HG02588 (cell line): ENCODE measurements around the gene HOXB7.

Experiments
- ATAC-seq: cut with Tn5 transposase; IDR thresholded peaks from one replicate; pipeline ENCODE4 v1.9.1; 2021; ENCODE audit warnings: mild to moderate bottlenecking, moderate library complexity; ENCODE audit not compliant: unreplicated experiment

HOXB7 gene

DNA sequence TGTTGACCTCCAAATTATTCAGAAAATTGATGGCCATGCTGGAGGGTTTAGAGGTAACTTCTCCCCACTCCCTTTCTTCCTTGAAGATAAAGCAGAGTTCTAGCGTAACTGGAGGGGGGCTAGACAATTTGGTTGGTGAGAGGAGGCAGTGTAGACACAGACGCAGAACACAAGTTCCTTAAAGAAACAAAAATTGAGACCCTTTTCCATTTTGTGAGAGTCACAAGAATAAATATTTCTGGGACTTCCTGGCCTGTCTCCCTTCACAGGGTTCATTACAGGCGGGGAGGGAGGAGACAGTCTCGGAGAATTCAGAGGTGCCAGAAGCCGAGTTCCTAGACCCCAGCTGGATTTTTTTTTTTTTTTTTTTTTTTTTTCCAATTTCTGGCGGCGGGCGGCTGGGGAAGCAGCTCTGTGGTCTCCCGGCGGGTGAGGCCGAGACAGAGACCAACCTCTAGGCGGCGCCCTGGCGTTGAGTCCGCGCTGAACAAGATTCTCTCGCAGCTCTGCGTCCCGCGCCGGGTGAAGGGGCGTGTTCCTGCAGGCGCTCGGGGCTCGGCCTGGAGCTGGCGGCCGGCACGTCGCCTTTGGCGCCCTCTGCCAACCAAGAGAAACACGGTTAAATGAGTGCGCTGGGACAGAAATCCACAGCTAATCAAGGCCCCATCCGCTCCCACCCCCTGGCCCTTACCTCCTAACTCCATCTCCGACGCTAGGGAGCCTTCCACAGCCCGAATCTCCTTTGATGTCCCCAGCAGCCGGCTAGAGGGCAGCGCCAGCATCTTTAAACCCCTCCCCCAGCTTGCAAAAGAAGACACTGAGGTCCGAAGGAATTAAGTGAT lies 25.6 kb upstream of the HOXB7 start:
- ATAC-seq: no peak

DNA sequence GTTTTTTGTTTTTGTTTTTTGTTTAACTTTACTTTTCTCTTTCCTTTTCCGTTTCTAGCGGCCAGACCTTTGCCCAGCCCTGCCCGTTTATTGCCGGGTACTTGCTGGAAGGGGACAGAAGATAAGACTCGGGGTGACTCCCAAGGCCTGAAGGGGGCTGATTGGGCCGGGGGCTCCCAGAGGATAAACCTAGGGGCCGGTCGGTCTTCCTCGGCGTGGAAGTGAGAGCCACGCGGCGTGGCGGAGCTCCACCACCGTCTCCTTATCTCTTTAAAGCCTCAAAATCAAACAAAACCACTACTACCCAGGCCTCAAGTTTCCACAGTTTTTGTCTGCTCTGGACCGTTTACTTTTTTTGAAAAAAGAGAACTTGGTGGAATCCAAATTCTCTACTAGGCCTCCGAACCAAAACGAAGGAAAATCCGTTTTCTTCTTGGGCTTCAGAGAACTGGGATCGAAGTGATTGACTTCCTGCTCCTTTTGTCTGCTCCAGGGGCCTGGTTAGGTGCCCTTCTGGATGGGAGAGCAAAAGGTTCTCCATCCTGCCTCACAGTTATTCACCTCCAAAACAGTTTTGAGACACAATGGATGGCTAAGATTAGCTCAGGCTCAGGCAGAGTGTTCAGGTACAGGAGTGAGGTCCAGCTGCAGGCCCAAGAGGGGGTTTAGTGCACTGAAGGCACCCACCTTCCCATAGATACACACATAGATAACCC lies 23.8 kb upstream of the HOXB7 start:
- ATAC-seq: no peak

DNA sequence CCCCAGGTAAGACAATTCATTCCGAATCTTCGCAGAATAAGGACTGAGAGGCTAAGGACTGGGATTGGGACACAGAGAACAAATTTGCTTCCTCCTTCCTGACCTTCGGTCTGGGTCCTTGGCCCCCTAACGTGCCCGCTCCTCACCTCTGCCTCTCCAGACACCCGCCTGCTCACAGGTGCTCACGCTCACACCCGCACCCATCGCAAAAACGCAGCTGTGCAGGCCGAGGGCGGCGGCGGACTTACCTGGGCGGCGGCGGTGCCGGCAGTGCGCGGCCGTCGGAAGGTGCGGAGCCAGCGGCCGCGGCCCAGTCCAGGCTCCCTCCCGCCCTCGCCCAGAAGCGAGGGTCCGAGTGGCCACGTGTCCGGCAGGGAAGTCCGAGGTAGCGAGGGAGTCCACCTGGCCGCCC lies 22.5 kb upstream of the HOXB7 start:
- ATAC-seq: no peak

DNA sequence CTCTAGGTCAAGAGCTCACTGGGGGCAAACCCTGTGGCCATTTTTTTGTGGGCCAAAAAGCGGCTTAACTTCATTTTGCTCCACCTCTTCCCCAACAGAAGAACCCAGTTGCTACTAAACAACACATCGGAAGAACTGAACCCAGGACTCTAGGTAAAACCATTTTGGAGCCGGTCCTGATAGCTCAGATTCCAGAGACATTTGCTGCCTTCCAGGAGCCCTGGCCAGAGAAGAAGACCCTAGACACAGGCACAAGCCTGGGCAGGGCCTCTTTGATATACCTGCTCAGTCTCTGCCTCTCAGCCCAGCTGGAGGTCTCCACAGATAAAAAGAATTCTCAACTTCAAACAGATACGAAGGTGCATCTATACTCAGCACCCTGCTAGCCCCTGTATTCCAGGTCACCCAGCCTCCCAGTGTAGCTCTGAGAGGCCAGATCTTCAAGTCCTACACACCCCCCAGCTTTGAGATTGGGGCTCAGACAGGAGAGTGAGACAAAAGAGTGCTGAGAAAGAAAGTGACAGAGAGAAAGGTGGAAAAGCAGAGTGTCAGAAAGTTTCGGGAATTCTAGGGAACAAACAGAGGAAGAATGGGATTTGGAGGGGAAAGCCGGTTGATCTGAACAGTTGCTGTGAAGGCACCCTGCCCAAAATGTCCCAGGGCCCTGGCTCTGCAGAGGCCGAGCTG lies 21.9 kb upstream of the HOXB7 start:
- ATAC-seq: no peak

DNA sequence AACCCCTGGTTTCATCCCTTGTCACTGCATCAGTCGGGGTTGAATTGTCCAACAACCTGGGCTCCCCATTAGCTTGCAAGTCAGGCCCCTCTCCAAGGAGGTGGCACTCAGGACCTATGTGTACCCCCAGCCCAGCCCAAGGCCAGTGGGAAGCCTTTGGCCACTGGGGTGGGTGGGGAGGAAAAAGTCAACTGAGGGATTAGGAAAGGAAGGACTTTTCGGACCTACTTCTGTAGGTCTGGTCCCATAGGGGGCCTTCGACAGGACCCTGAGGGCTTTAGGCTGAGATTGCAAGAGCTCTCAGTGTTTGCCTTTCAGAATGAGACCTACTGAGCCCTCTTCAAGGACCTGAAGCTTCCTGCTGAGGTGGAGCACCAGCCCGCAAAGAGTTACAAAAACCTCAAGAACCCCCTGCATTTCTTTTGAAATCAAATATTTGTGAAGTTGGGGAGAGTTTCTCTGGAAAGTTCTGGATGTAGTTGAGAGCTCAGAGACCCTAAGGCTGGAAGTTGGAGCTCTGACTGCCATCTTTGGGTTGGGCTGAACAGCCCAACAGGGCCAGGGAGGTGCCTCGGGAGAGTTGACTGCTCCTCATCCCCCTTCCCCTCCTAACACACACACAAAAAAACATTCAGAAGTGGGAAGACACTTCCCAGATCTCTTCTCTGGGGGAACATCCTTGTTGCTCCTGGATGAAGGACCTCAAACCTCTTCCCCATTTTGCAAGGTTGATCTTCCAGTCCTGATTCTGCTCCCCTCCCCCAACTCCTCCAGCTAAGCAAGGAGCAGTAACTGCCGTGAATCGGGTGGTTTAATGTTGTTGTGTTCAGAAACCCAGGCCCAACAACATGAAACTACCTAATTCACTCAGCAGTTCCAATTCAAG lies 21.1 kb upstream of the HOXB7 start:
- no peak for ATAC-seq

DNA sequence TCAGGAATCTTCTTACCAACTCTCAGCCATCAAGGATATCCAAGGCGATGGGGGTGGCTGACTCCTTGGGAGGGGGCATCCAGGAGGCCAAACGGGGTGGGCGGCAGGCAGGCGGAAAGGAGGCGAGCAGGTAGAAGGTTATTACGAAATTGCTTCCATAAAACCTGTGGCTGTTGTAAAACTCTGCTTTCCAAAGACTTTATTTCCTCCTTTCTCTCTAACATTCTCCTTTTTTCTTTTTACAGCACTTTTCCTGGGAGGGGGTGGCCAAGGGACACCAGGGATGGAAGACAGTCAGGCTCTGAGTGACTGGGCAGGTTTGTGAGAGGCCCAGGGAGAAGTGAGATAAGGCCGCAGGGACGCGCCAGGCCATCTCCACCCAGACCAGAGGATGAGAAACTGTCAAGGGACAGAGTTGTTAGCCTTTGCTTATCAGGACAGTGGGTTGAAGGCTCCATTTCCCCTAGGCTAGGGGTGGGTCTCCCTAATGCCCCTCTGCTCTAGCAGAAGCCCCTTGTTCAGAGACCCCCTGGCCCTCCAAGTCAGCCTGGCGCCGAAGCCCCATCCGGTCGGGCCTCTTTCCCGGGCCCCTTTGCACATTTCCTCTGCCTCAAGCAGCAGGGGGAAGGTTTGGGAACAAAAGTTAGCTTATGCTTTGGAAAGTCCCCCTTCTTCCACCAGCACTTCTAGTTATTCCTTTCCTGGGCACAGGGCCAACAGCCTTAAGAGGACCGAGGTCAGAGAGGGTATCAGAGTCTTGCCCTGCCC lies 20.3 kb upstream of the HOXB7 start:
- ATAC-seq: no peak

DNA sequence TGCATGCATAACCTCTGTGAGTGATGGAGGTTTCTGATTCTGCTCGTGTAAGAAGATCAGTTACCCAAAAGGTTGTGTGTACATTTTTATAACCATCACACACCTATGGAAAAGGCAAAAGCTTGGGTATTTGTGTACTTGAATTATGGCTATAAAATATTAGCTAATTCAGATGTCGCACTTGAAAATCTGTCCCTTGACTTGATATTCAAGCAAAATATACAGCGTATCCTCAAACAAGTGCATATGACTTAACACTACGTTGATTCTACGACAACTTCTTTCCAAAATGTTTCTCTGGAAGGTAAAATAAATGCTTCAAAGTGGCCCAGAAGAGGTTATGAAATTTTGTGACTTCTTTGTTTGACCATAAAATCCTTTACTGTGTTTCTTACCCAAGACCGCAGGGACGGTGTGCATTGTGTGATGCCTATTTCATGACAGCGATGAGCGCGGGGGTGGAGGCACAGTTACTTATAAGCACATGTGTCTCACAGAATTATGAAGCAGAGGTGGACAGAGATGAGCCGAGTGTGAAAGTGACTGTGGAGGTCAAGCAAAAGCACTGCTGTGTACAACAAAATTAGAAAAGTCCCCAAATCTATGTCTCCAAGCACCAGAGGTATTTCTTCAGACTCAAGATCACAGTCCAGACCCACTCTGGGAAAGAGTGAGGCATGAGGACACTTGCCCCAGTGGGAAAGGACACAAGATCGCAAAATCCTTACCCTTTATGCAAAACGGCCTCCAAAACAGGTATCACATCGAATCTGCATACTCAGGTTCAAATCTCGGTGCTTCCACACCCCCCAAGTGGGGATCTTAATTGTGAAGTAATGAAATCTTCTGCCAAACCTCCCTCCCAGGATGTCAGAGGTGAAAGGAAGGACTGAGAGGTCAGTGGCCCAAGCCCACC lies 19.4 kb upstream of the HOXB7 start:
- ATAC-seq: no peak

DNA sequence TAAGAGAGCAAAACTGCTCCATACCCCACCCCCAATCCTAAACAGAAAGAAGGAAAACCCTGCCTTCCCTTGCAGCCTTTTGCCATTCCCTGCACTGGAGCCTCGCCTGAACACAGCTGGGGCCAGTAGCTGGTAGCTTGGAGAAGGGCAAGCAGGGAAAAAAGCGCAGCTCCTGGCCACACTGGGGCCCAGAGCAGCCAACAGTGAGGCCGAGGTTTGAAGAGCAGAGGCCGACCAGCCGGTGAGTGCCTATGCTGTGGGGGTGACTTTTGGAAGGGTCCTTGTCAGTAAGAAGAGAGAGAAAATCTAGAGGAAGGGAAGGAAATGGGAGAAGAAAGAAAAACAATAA lies 18.6 kb upstream of the HOXB7 start:
- no peak for ATAC-seq

DNA sequence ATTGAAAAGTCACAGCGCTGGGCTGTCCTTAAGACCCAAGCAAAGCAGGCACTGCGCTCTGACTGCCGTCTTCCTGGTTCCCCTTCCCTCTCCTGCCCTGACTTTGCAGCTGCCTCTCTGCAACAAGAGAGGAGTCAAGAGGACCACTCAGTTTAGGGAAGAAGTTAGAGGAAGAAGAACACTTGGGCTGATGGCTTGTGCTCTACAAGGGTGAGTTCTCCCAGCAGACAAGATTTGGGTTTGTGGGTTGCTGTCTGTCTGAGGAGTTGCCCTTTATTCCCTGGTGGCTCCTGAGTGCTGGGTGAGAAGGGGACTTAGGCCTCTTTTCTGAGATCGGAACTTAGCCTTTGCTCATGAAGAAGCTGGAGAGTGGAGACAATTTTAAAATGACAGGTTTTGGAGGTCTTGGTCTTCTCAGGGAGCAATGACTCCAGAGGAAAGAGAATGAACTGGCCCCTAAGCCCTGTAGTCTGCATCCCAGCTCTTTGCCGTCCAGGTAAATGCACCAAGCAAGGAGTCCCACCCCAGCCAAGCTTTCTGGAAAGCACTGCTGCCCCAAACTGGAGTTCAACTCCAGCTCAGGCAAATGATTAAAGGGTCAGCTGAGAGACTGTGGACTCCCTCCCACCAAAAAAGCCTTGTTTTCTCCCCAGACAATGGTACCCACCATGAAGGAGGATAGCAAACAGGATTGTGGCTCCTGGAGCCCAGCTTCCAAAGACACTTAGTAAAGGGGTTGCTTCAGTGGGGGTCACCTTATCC lies 18.0 kb upstream of the HOXB7 start:
- ATAC-seq: no peak

DNA sequence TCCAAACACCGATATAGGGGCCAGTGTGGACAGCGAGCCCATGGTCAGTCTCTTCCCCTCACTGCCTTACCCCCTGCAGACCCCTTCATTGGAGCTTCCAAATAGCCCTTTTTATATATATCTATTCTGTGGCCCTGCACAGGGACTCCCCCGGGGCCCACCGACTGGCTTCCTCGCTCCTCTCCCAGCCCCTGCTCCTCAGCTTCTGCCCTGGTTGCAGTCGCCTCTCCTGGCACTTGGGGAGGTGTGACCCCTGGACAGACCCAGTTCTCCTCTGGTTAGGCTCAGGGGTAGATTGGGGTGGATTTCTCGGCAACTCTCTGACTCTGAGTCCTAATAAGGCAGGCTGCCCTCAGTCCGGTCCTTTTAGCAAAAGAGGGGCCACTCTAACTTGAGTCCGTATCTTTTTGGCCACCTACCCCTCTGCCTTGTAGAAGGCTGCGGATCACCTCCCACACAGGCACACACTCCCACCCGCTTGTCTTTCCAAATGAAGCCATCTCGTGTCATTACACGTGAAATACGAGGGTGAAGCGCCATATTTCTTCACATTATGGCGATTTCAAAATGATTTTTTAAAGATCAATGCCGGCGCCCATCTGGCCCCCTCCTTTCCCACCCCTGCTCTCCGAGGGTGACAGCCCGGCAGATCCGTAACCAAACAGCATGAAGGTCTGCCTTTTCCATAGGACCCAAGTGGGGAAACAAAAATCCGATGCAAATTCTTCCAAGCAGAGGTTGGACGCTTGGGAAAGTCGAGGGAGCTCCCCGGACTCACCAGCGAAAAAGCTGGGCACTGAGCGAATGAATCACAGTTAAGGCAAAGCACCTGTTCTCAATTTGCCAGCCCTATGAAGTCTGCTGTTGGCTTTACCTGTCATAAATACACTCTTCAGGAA lies 17.1 kb upstream of the HOXB7 start:
- ATAC-seq: no peak

DNA sequence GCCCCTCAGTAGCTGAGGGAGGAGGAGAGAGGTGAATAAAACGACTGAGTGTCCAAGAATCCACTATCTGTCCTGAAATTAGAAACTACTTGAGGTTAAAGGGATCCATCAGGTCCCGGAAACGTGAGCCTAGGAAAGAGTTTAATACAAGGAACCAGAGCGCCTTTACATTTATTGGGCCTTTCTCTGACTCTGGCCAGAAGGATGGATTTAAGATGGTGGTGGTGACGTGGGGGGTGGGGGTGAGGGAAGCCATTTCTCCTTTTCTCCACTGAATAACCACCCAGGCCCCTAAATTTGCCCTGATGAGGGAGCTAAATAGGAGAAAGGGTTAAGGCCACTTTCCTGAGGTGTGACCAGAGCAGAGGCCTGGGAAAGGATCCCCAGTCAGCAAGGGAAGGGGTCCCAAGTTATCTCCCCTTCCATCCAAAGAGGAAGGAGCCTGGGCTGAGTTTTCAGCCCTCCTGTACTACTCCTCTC lies 16.3 kb upstream of the HOXB7 start:
- no peak for ATAC-seq

DNA sequence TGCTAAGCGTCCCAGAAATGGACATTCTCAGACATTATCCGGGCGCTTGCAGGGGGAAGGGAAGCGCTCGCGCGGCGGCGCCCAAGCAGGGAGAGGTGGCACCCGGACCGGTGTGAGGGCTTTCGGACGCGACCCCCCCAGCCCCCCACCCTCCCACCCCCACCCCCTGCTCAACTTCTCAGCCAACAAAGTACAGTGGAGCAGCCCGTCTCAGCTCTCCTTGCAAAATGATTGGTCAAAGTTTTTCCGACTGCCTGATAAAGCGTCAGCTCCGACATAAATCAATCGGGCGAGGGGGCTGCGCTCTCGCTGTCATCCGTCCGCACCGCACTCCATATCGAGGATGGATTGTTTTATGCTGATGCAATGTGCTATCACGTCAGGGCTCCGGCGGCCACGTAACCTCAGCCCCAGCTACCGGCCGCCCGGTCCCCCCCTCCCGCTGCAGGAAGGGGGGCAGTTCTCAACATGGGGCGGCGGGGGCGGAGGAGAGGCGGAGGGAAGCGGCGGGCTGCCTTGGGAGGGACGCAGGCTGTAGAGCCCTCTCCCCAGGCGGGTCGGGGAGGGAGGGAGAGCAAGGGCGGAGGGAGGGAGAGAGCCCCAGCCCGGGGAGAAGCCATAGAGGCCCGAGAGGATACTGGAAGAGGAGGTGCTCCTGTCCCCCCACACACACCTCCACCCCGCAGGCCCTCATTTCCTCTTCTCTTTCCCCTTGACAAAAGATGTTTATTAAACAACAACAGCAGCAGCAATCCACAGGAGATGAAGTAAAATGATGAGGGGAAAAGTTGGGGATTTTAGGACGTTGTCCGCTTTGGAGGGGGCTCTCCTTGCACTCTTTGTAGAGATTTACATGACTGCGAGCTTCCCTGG lies 15.7 kb upstream of the HOXB7 start, which contains the start of gene HOXB9:
HOXB9 (minus strand) TSS at position 114 of the 873 bp plus-strand sequence; CDS start at position 25, 89 bp downstream.
- ATAC-seq: no peak

DNA sequence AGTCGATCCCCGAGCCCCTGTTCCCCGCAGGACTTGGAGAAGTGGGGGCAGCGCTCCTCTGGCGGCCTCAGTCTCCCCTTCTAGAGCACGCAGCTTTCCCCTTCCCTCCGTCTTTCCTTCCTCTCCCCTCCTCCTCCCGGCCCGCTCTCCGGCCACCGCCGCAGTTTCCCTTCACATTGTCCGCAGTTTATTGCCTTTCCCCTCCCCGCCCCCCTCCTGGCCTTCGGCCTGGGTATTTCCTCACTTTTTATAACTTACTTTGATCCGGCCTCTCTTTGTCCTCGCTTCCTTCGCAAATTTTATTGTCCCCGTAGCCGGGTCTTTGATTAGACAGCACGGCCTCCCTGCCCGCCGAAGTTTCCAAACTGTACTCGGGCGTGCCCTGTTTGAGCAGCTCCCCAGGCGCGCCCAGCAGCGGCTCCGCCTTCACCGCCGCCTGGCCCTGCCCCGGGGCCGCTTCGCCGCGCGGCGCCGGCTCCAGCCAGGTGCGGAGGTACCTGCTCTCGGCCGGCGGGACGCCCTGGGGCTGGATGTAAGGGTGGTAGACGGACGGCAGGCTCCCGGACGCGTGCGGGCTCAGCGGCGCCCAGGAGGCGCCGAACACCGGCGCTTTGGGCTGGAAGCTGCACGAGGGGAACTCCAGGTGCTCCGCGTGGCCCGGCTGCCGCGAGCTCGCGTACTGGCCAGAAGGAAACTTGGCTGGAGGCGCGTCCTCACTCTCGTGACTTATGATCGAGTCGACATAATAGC lies 14.9 kb upstream of the HOXB7 start:
- ATAC-seq: no peak

DNA sequence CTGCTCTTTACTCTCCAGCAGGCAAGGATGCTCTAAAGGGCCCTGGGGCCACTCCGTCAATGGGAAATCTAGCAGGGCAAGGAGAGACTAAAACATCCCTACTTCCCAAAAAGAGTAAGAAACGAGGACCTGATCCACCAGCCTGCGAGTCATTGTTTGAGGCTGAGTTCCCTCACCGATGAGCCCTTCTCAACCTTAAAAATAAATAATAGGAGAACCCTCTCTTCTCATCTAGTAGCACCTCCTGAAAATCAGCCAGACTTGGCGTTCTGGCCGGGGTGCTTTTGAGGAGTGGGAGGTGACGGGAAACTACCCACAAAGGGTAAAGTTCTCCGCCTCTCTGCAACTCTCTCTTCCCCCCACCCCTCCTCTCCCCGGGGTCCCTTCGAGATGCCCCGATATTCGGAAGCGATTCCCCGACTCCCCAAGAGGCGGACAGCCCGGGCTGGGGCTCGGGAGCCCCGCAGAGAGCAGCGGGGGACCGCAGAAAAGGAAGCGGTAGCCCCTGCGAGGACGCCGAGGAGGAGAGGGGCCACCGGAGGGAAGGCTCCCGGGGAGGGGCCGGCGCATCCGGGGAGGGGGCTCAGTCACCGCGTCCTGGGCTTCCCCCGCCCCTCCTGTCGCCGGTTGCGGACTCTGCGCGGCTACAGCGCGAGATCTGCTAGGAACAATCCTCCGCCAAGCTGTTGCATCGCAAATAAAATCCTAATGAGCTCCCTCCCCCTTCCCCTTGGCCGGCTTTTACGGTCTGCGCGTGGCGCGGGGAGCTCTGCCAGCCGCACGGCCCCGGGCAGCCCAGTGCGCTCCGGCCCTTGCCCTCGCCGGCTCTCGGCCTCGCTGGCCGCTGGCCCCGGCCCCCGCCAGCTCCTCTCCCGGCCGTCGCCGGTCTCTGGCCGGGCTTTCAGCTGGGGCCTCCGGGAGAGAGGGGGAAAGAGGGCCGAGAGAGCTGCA lies 14.0 kb upstream of the HOXB7 start:
- no peak for ATAC-seq
